GM13976 (cell line): ENCODE results near the gene LIN28A.
"Not testable (repeated sequence)": the region's sequence is repeated elsewhere in the genome, so short reads cannot be mapped to it uniquely, and the experiment has no call there.

Experiments used
- DNase-seq: peaks from one replicate; pipeline ENCODE4 v3.0.0; 2012; ENCODE audit warnings: low spot score
- in situ Hi-C: fragments of 300-500 bp; cut with MboI; formaldehyde crosslinking; loops from one replicate; pipeline ENCODE4 v1.12.0; 2022; ENCODE audit warnings: low sequenced_read_pairs, mixed read lengths, inconsistent platforms; ENCODE audit not compliant: unreplicated experiment
- TF ChIP-seq, protein P1 (sequence below): IDR thresholded peaks from 2 replicates; pipeline ENCODE4 v1.5.1; 2012; ENCODE audit warnings: borderline replicate concordance, mild to moderate bottlenecking; ENCODE audit not compliant: insufficient read depth; ENCODE audit errors: extremely low read depth, missing control alignments, control extremely low read depth

The LIN28A gene

DNA sequence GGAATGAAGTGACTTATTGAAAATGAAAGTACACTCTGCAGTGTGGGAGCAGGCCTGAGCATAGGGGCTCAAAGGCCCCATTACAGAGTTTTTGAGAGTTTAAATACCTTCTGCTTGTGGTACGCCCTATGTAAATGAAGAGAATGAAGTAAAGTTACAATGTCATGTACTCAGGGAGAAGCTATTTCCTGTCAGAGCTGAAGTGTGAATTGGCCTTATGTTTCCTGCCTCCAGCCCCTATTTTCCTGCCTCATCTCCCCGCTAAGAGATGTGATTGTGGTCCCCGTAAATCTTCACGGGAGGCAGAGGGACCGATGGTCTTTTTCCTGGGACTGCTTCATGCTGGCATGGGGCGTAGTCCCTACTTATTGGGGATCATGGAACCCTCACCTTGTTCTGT lies 35.5 kb upstream of the LIN28A start:
- no peak for DNase-seq
- in situ Hi-C loops: no loop called here
- TF ChIP-seq, protein P1, sequence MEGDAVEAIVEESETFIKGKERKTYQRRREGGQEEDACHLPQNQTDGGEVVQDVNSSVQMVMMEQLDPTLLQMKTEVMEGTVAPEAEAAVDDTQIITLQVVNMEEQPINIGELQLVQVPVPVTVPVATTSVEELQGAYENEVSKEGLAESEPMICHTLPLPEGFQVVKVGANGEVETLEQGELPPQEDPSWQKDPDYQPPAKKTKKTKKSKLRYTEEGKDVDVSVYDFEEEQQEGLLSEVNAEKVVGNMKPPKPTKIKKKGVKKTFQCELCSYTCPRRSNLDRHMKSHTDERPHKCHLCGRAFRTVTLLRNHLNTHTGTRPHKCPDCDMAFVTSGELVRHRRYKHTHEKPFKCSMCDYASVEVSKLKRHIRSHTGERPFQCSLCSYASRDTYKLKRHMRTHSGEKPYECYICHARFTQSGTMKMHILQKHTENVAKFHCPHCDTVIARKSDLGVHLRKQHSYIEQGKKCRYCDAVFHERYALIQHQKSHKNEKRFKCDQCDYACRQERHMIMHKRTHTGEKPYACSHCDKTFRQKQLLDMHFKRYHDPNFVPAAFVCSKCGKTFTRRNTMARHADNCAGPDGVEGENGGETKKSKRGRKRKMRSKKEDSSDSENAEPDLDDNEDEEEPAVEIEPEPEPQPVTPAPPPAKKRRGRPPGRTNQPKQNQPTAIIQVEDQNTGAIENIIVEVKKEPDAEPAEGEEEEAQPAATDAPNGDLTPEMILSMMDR: no peak

- no peak for DNase-seq
- TF ChIP-seq, protein P1: no peak
- in situ Hi-C loops: no loop called here
Observed at GRCh38 chr1:26376050-26376449, 34.6 kb upstream of the LIN28A start.

DNA sequence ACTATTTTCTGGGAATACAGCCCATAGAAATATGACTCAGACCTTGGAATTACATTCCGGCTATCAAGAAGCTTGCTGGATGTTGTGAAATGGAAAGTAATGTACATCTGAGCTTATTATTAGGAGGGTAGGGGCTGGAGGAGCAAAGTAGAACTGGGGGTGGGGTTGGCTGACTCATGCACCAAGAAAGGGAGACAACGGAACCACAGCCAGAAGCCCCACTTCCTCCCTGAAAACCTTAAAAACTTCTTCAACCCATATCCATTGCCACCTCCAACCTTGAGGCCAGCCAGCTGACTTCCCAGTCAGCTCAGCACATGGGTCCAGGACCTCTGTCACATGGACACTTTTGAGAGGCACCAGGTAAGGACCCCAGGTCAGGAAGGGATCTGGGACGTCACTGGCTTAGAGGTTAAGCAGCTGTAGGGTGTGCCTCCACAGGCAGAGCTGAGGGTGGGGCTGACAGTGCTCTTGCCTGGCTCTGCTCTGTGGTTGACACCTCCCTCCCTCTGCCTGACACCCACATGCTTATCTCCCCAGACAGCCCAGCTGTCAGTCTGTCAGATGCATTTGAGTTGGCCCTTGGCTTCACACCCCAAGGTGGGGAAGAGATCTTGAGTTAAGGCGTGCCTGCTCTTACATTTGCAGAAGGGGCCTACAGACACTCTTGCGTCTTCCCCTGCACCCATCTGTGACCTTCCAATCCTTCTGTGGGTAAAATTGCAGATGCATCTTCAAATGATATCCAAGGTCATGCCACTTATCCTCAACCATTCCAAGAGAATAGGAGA lies 32.3 kb upstream of the LIN28A start:
- in situ Hi-C loops: no loop called here
- DNase-seq: peak; percentile 85
- TF ChIP-seq, protein P1: no peak

DNA sequence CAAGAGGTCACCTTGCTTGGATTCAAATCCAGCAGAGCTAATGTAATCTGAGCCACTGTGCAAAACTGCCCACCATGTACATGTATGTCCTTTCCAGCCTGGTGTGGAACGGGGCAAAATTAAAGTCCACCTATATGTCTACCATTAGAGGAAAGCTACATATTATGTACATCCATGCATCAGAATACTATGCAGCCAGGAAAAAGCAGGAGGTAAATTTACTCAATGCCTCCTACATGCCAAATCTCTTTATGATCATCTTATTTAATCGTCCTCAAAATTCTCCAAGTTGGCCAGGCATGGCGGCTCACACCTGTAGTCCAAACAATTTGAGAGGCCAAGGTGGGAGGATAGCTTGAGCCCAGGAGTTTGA lies 31.8 kb upstream of the LIN28A start:
- TF ChIP-seq, protein P1: no peak
- DNase-seq: no peak
- in situ Hi-C loops: no loop called here

GRCh38 chr1:26384076-26384475 lies 26.5 kb upstream of the LIN28A start:
- no peak for DNase-seq
- TF ChIP-seq, protein P1: no peak
- in situ Hi-C loops: no loop called here

DNA sequence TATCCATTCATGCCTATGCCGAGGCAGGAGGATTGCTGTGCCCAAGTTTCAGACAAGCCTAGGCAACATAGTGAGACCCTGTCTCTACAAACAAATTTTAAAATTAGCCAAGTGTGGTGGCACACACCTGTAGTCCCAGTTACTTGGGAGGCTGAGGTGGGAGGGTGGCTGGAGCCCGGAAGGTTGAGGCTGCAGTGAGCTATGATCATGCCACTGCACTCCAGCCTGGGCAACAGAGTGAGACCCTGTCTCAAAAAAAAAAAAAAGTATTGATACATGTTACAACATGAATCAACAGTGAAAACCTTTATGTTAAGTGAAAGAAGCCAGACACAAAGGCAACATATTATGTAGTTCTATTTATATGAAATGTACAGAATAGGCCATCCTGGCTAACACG lies 25.6 kb upstream of the LIN28A start:
- DNase-seq, in situ Hi-C loops: not testable (repeated sequence)

GRCh38 chr1:26387447-26387846 lies 23.2 kb upstream of the LIN28A start:
- DNase-seq: no peak
- in situ Hi-C loops: no loop called here
- TF ChIP-seq, protein P1: no peak
